Hematopoietic multipotent progenitor cell treated with erythropoietin and hydrocortisone succinate and interleukin-3 and kit ligand, for 15 days (in vitro differentiated cells): ENCODE measurements around the gene RYR3.

Source experiments
- DNase-seq: peaks from one replicate; pipeline ENCODE4 v3.0.0-alpha.2; 2015; ENCODE audit warnings: low spot score

The RYR3 gene

DNA sequence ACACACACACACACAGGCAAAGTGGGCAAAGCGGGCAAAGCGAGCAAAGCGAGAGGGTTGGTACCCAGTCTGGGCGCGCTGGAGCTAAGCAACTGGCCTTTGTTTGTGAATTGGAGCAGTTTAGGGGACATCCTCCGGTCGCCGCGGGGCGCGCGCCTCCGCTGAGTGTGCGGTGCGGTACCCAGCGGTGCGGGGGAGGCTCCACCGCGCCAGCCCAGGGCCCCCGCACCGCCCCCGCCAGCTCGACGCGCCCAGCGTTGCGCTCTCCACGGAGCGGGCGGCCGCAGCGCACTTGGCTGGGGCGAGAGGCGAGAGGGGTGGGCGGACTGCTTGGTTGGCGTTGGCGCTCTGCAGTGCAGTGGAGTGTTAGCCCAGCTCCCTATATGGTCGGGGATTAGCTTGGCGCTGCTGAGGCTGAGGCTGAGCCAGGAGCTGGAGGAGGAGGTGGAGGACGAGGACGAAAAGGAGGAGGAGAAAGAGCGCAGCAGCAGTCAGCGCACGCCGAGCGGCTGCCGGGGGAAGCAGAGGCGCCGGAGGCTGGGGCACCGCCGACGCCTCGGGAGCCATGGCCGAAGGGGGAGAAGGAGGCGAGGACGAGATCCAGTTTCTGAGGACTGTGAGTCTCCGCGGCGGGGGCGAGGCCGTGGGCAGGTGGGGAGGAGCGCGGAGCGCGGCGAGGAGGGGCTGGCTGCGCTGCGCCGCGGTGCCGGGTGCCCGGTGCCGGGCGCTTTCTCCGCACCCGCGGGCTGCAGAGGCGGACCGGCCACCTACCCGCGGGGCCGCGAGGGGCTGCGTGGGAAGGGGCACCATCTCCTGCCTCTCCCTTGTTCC, at the start of gene RYR3:
Gene RYR3, plus strand, starts transcription at position 487 of the 831 bp plus-strand sequence. Its CDS starts 79 bp downstream, at position 566.
- DNase-seq, result peak; percentile 11

- peak; percentile 73 for DNase-seq
Observed at GRCh38 chr15:33262306-33262705, 48.5 kb upstream of the RYR3 start.

GRCh38 chr15:33277689-33278088, 33.1 kb upstream of the RYR3 start:
- no peak for DNase-seq

DNA sequence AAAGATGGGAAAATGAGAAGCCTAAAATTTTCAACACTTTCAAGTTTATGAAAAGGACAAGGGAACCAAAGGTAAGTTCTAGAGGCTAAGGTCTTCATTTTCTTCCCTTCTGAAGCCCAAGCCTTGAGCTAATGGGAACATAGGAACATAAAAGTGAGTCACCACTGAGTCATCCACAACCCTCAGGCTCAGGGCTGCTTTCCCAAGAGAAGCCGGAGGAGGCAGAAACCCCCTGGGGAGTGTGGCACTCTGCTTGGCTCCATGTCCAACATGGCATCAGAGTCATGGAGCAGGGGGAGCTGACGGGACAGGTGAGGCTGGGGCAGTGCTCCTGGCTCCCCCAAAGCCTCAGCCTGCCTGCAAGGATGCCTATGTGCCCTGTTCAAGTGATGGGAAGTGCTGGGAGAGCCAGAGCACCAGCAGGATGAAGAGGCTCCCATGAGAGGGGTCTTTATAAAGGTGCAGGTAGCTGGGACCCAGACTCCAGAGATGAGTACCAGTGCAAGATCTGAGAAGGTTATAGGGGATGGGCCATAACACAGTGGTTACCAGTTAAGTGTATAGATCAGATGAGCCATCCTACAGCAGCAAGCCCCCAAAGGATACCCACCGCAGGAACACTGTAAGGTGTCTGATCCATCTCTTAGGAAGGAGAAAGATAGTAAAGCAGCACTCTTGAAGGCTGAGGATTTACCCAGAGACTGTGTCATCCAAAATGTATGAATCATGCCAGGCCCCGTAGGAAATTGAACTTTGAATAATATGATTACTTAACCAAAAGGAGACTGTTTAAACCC, 31.8 kb upstream of the RYR3 start:
- no peak for DNase-seq

GRCh38 chr15:33279613-33280205, 31.1 kb upstream of the RYR3 start:
- DNase-seq, result no peak

DNA sequence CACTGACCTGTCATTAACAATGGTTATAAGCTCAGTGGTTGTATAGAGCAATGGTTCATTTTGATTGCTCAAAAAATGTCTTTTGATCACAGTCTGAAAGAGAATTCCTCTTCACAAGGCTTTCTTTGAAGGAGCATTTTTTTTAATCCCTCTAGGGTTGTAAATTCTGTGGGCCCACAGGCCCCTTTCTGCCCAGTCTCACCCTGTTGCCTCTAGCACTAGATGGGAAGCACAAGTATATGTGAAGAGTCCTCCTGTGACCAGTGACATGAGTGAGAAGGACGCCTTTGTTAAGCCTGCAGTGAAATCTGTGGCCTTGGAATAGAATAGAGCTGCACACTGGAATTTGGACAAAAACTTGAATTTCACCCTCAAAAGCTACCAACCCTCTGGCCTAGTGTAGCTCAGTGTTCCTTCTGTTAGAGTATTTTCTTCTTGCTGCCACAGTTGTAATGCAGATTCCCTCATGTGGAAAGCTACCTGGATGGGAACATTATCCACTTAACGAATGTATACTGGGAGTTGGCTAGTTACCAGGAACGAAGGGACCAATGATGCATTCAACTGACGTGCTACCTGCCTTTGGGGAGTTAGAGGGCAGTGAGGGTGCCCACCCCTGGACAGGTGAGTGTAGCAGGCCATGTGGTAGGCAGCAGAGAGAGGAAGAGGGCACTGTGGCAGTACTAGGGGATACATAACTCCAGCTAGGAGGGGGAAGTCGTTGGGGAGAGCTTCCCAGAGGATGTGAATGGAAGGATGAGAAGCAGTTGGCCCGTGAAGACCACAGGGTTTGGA, 28.3 kb upstream of the RYR3 start:
- DNase-seq, result no peak

DNA sequence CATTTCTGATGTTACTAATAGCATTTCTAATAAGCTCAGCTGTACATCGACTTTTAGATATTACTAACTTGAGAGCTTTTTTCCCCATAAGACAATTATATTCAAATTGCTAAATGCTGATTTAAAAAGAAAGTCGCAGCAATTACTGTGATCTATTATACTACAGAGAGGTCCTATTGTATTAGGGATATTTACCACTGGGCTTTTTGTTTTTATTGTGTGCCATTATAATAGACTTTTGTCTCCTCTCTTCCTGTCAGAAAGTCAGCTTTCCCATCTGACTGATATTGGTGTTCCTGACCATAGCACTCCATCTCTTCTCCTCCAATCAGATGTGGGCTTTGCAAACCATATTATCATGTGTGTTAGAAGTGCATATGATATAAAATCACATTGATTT, 27.2 kb upstream of the RYR3 start:
- no peak for DNase-seq

GRCh38 chr15:33284336-33284735, 26.4 kb upstream of the RYR3 start:
- DNase-seq, result no peak

DNA sequence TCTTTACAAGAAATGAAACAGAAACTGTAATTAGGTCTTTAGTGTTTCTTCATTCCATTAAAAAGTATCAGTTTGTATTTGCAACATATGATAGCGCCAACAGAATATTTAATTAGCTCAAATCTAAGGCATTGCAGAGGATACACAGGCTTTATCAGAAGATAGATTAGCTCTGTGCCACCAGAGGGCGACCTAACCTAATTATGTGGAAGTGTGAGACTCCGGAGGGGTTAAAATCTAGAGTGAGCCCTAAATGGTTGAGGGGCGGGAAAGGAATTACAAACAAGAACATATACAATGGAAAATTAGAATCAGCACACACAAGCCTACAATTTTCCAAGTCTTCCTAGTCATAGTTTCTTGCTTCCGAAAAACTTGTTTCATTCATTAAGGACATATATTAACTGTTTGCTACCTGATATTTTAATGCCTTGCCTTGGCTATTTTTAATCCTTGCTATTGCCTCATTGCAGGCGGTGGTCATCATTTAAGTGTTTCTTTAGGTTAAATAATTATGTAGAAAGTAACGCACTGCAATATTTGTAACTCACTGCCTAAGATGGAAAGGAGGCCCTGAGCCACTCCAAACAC, 18.0 kb upstream of the RYR3 start:
- peak; percentile 72 for DNase-seq

DNA sequence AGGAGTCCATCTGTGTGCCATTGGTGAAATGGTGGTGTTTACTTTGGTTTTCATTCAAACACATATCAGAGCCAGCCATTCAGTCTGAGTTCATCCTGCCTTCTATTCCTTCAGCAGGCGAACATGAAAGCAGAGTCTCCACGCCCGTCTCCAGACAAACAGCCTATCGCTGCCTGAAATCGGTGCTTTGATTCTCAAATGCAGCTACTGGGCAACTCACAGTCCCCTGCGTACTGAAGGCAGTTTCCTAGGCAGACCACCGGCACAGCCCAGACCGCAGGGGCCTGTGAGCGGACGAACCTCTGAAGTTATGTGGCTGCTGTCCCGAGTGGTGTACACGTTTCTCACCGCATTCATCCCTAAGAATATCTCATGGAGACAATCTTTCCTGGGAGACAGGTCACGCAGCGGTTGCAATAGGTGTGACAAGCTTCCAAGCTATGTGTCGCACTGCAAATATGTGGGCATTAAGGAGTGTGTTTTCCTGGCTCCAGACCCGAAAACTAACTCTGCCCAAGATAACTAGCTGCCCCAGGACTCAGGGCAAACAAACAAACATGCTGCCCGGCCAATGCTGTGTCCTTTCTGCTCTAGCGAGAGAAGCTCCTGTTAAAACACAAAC, 16.9 kb upstream of the RYR3 start:
- DNase-seq, result no peak

DNA sequence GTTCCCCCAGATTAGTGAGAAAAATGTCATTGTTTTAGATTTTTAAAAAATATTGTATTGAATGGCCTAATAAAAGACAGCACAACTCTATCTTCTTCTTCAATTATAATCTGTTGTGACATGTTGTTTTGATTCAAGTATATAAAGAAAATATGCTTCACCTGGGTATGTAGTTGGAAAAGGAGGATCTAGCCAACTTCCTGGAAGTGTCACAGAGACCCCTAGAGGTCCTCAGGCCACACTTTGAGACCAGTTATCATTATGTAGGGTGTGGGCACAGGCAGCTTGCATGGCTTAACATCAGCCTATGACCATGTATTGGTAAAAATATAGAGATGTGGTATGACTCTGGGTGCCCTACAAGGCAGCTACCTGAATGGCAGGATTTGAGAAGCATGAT, 14.7 kb upstream of the RYR3 start:
- no peak for DNase-seq

DNA sequence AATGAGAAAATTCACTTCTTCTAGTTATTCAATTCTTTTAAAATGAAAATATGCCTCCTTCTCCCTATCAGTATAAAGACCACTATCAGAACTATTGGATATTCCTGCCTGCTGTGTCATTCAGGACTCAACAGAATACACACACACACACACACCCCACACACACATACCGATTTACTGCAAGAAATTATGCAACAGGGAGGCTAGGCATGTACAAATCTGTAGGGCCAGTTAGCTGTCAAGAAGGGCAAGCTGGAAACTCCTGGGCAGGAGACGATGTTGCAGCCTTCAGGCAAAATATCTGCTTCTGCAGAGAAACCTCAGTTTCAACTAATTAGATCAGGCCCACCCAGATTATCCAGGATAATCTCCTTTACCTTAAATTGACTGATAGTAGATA, 13.9 kb upstream of the RYR3 start:
- no peak for DNase-seq

GRCh38 chr15:33298631-33299030, 12.1 kb upstream of the RYR3 start:
- no peak for DNase-seq

DNA sequence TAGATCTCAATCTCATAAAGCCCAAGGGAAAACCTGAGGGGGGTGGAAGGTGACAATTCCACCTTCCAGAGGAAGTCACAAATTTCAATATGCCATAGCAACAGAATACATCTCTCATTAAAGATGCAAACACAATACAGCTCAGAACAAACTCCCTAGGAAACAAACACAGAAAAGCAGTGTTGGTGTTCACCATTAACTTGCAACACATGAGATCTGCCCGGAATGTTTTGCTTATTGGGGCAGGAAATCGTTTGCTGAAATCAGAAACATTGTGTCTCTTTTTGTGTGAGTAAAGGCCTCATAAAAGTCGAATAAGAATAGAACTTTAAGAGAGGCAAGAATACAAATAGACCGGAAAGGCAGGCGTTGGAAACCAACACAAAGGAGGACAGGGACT, 5.8 kb upstream of the RYR3 start:
- no peak for DNase-seq

DNA sequence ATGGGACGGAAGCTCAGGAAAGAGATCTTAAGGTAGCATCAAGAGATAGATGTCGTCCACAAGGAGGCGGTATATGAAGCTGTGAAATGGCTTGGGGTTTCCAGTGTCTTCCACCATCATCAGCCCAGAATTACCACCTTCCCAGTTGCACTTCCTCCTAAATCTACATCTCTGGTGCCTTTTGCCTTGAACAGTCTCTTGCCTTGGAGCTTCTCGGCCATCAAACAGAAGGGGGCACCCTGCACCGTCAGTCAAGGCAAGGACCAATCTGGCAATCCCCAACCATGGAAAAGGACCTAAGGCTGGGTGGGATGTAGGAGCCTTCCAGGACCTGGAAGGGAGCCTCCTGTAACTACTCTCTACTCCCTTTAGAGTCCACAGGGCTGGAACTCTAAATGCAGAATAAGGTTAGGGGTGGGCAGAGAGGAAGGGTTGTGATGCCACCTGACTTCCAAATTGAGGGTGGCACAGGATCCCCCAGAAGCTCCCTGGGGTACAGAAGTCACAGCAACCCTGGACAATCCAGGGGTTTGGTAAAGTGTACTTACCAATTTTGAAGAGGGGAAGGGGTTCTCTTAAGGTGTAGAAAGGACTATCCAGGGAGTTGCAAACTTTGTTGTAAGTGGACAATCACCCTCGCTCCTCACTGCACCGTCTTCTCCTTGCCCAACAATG, 1.0 kb upstream of the RYR3 start:
- DNase-seq, result peak; percentile 39

- no peak for DNase-seq
Observed at GRCh38 chr15:33311312-33311971, 675 bp downstream of the RYR3 start.

GRCh38 chr15:33313491-33313890, 2.7 kb downstream of the RYR3 start:
- no peak for DNase-seq

DNA sequence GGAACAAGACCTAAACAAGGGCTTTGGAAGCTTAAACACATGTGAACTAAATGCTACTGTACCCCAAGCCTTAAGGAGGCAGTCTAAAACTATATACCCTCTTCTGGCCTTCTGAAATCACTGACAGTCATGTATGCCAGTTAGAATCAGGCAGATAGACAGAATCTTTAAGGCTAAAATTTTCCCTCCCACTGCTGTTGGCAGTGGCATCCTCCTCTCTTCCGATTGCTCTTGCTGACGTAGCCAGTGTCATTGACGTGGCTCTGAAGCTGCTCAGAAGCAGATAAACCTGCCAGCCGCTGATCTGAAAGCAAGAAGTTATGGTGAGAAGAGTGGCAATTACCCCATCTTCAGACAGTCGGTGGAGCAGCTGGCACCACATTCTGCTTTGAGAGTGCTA, 3.3 kb downstream of the RYR3 start:
- DNase-seq, result peak; percentile 53

DNA sequence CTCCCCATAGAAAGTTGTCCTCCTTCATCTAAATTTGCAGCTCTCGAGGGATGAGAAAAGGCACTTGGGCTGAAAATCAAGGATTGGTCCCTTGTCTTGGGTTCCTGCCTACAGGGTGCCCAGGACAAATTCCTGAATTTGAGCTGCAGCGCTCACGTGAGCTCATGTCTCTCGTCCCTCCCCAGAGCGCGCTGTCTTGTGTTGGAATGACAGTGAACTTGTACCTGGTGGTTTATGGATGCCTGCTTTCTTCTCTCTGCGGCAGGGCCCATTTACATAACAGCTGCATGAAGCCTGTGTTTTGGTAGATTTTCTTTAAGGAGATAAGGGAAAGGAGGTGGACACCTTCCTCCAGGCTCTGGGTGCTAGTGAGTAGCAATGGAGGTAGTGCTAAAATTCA, 4.3 kb downstream of the RYR3 start:
- DNase-seq, result no peak

- no peak for DNase-seq
Observed at GRCh38 chr15:33317896-33318295, 7.1 kb downstream of the RYR3 start.
